DMS53 treated with DMSO at 0.1 percent for 48 hours (cell line): ENCODE results near the gene AFMID.
A peak's percentile ranks its signal among the peaks of the same experiment; 100 is the strongest.

Experiments
- DNase-seq: peaks from one replicate; lab custom pipeline; 2025; ENCODE audit not compliant: unreplicated experiment; lab: John Stamatoyannopoulos, UW

AFMID gene

DNA sequence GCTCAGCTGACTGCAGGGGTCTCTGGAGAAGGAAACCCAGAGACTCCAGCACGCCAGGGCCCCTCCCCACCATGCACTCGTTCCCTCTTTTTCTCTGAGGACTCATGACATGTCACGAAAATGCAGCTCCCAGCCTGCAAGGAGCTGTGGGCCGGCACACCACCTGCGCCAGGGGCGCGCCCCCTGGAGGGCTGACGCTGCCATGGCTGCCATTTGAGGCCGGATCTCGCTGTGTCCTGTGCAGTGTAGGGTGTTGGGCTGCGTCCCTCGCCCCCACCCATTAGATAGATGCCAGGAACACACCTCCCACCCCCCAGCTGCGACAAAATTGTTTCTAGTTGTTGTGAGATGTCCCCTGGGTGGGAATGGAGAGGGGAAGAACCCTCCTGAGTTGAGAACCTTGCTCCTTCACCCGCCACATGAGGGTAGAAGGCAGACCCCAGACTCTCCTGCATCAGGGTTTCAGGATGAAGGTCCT is 10.6 kb upstream of the AFMID start:
- no peak for DNase-seq

DNA sequence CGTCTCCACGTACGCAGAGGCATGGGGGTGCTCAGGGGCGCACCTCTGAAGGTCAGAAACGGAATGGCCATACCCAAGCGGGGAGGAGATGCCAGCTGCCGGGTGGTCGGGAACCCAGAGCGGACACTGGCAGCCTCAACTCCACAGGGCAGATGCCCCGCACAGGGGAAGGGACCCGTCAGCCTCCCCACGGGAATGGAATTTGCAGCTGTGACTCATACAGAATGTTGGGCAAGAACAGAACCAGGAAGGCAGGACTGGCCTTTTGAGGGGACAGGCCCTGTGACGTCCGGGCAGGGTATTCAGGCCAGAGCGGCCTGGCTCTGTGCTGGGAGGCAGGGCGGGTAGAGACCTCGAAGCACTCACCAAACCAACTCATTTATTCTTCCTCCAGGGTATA is 7.8 kb upstream of the AFMID start:
- DNase-seq: no peak

DNA sequence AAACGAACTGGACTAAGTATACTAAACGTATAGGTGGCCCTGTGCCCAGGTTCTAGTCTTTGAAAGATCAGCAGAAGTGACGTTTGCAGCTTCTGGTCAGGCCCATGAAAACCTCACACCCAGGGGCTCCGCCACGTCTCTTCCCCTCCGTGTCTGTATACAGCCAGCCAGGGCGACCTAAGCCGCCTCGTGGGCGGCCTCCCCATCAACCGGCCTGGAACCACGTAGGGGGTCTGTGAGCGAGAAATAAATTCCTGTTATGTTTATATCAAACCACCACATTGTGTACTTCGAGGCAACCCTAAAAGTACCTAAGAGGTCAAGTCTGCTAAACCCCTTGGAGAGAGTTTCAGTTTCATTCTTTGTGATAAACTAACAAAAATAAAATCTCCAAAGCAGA is 7.1 kb upstream of the AFMID start:
- no peak for DNase-seq

DNA sequence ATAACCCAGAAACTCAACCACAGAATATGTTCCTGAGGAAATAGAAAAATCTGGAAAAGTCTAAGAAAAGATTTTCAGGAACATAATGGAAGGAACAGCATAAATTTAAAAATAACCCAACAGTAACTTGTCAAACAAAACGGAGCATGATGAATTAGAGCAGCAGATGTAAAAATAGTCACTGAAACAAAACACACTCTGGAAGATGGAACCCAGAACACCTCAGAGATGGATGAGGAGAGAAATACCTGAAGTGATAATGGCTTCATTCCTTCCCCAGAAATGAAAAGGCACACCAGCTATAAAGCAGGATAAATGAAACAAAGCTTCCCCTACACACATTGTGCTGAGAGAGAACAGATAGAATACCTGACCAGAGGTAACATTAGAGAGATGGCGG is 6.7 kb upstream of the AFMID start:
- no peak for DNase-seq

DNA sequence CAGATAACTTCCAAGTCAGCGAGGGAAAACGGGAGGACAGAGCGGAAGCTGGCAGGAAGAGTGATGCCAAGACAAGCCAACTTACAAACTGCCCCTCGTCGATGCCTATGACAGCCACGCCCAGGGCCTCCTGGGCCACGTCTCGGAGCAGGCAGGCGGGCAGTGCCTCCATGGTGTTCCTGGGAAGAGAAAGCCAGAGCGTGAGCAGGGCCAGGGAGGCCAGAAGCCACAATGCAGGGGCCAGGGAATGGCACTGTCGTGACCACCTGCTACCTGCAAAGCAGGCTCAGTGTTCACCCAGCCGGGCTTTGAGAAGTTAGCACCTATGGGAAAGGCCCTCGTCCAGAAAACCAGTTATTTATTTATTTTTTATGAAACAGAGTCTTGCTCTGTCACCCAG is 4.7 kb upstream of the AFMID start:
- no peak for DNase-seq

DNA sequence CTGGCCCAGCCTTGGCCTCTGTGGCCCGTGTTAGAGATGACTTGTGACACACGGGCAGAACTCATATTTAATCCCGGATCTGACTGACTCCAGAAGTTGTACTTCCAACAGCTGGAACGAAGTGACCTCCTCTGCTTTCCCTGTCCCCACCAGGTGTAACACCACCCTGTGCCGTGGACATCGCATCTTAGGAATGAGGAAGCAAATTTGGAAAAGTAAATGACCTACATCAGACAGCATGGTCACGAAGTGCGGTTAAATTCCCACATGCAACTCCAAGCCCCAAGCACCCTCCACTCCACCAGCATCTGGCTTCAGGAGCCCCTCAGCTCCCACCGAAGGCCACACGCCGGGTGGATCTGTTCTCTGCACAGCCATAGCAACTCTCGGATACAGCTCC is 3.2 kb upstream of the AFMID start:
- no peak for DNase-seq

DNA sequence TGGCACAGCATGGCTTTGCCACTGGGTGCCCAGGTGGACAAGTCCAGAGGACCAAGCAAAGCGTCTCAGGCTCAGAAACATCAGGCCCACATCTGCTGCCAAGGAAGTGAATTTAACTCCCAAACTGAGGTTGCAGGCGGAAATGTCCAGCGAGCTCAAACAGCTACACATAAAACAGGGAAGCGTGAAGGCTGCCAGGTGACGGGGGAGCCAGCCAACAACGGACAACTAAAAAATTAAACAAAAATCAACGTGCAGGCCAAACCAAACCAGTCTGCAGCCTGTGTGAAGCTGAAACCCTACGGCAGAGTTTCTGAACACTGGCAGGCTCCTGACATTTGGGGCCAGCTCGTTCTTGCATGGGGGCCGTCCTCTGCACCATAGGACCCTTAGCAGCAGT is 2.8 kb upstream of the AFMID start:
- no peak for DNase-seq

DNA sequence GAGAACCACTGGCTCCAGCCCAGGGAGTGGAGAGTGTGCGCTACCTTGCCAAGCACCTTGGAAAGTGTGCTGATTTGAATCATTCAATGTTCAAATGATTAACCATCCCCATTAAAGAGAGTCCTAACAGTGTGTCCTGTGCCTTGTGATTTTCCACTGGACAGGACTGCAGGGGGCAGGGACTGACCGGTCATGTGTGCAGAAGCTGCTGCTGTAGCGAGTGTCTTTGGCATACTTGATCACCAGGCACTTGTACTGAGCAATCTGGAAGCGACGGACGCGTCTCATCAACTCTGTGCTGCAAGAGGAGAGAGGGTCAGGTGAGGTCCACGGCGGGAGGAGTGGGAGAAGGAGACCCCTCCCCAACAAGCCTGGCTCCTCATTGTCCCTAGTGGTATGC is 2.3 kb upstream of the AFMID start:
- DNase-seq: no peak

DNA sequence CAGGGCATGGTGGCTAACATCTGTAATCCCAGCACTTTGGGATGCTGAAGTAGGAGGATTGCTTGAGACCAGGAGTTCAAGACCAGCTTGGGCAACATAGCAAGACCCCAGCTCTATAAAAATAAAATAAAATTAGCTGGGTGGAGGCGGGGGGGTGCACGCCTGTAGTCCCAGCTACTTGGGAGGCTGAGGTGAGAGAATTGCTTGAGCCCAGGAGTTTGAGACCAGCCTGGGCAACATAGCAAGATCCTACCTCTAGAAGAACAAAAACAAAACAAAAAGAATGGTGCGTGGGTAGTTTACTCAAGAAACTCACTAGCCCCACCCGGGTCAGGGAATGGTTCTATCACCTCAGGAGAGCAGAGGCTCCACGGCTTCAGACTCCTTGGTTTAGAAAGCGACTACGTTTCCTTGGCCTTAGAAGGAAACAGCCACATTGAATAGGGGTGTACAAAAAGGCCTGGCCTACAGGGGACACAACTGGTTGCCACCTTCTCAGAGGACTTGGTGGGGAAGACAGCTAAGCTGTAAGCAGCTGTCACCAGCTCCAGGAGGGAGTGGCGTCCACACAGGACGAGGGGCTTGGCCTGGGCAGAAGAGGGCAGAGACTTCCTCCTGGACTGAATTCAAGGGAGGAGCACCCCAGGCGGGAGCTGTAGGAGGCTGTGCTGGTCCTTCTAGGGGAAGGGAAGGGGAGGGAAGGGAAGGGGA is 1.0 kb upstream of the AFMID start:
- no peak for DNase-seq

DNA sequence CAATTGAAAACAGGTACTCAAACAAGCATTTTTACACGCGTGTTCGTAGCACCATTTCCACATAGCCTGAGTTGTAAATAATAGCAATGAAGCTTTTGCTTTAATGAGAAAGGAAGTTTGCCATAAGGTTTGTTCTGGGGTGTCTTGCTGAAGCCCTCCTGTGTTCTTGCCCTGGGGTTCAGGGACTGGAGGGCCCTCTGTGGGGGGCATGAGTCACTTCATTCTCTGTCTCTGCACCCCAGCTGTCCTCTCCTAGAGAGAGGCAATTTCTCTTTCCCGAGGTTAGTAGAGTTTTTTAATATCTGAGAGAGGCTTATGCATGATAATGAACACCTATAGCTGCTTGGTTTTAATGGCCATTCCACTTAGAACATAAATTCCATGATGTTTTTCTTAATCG is 9.6 kb downstream of the AFMID start:
- DNase-seq: no peak

DNA sequence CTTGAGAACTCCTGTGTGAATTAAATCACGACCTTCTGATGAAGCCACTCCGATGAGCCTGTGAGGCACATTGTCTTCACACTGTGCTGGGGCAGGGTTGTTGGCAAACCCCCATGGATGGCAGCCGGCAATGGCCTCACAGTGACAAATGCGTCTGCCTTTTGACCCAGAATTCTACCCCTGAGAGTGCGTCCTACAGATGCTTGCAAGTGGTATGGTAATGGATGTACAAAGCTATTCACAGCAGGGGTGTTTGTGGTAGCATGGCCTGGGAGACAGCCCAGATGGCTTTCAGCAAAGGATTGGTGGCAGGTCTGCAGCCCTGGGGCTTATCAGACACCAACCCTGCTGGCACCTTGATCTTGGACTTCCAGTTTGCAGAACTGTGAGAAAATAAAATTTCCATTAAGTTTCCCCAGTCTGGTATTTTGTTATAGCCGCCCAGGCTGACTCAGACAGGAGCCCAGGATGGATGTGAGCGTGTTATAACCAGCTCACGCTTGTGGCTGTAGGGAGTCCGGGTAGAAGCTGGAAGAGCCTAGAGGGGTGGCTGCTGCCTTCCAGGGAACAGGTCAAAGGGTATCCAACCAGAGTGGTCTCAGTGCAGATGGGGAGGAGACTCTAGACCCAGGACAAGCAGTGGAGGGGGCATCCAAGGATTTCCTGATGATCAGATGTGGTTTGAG is 10.1 kb downstream of the AFMID start:
- no peak for DNase-seq

DNA sequence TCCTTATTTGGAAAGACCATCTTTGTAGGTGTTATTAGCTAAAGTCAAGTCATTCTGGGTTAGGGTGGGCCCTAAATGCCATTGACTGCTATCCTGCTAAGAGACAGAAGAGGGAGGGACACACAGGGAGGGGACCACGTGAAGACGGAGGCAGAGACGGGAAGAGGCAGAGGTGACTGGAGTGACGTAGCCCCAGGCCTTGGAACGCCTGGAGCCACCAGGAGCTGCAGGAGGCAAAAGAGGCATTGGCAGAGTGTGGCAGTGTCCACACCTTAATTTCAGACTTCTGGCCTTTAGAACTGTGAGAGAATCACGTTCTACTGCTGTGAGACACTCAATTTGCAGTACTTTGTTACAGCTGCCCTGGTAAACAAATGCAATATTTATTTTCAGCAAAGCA is 13.3 kb downstream of the AFMID start:
- no peak for DNase-seq

DNA sequence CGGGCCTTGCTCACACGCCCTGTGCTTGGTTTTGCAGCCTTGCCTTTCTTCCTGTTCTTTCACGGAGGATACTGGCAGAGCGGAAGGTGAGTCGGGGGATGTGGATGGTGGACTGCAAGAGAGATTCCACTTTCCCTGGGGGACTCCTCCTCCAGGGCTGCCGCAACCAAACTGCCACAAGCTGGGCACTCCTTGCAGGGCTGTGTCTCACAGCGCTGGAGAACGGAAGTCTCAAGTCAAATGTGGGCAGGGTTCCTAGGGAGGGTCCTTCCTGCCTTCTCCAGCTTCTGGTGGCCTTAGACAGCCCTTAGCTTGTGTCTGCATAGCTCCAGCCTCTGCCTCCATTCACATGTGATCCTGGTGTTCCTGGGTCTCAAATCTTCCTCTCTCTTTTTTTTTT is 15.5 kb downstream of the AFMID start:
- no peak for DNase-seq

DNA sequence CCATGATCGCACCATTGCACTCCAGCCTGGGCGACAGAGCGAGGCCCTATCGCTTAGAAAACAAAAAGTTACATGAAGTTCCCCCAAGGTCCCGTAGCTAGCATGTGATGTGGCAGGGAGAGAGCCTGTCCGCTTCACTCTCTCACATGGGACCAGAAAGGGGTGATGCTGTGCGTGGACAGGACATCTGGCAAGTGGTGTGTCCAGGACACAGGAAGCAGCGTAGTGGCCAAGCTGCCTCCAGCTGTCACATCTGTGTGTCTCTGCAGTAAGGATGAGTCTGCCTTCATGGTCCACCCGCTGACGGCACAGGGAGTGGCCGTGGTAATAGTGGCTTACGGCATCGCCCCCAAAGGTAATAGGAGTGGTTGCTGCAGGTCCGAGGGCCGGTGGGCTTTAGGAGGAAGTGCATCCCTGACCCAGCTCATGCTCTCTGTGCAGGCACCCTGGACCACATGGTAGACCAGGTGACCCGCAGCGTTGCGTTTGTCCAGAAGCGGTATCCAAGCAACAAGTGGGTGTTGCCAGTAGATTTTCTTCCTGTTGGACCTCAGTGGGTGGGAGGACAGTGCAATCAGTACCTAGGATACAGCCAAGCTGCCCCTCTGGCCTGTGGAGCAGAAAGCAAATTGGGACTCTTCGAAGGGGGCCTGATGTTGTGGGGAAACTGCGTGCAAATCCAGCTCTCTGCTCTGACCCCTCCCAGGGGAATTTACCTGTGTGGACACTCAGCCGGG is 17.4 kb downstream of the AFMID start:
- DNase-seq: no peak

DNA sequence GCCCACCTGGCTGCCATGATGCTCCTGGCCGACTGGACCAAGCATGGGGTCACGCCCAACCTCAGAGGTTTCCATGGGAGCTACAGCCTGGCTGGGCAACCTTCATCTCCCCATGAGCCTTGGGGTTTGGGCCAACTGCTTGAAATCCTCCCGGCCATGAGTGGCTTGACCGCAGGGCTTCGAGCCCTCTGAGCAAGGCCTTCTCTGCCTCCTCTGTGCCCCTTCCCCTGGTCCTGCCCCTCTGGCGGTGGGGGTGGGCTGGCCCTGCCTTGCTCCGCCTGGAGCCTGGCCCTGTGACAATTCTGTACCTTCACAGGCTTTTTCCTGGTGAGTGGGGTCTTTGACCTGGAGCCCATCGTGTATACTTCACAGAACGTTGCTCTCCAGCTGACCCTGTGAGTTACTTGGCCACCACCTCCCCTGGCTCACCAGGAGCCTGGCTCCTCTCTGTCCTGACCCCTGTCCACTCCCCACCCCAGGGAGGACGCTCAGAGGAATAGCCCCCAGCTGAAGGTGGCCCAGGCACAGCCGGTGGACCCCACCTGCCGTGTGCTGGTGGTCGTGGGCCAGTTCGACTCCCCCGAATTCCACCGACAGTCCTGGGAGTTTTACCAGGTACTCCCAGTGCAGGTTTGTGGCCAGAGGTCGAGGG is 18.1 kb downstream of the AFMID start:
- DNase-seq: no peak

DNA sequence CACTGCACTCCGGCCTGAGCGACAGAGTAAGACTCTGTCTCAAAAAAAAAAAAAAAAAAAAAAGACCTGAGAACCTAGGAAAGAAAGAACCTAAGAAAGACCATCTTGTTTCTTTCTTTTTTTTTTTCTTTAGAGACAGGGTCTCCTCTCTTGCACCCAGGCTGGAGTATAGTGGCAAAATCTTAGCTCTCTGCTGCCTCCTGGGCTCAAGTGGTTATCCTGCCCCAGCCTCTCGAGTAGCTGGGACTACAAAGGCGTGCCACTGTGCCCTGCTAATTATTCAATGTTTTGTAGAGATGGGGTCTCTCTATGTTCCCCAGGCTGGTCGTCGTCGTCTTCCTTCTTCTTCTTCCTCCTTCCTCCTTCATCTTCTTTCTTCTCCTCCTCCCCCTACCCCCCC is 19.1 kb downstream of the AFMID start:
- no peak for DNase-seq

DNA sequence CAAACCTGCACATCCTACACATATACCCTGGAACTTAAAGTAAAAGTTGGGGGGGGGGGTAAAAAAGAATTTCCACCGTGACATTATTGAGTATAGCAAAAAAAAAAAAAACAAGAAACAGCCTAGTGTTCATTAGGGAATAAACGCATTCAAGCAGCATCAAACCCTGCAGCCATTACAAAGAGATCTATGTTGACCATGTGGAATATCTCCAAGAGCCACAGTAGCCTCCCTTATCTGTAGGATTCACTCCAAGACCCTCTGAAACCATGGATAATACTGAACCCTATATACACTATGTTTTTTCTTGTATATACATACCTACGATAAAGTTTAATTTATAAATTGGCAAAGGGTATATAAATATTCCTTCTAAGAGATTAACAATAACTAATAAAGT is 21.3 kb downstream of the AFMID start:
- no peak for DNase-seq

DNA sequence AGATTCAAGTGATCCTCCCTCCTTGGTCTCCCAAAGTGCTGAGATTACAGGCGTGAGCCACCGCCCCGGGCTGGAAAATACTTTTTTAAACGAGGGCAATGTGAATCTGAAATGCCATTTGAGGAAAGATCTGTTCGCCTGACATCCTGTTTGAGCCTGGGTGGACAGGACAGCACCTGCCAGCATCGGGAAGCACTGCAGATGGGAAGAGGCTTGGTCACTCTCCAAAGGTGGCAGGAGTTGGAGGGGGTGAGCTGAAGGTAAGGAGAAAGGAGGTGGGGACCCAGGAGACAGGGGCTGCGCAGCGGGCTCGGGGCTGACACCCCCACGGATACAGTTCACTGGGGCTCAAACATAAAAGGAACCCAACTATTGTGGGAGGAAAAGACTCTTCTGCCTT is 22.9 kb downstream of the AFMID start:
- DNase-seq: no peak

DNA sequence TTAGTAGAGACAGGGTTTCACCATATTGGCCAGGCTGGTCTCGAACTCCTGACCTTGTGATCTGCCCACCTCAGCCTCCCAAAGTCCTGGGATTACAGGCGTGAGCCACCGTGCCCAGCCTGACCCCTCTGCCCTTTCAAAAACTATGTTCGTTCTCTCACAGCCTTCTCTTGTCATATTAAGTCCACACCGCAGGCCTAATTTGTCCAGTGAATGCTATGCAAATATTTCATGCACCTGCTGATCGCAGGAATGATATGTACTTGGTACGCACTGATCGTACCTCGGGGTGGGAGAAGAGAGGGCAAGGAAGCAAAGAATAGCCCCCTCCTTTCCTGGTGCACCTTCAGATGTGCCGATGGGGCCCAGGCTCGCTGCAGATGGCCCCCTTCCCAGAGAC is 23.9 kb downstream of the AFMID start:
- no peak for DNase-seq

DNA sequence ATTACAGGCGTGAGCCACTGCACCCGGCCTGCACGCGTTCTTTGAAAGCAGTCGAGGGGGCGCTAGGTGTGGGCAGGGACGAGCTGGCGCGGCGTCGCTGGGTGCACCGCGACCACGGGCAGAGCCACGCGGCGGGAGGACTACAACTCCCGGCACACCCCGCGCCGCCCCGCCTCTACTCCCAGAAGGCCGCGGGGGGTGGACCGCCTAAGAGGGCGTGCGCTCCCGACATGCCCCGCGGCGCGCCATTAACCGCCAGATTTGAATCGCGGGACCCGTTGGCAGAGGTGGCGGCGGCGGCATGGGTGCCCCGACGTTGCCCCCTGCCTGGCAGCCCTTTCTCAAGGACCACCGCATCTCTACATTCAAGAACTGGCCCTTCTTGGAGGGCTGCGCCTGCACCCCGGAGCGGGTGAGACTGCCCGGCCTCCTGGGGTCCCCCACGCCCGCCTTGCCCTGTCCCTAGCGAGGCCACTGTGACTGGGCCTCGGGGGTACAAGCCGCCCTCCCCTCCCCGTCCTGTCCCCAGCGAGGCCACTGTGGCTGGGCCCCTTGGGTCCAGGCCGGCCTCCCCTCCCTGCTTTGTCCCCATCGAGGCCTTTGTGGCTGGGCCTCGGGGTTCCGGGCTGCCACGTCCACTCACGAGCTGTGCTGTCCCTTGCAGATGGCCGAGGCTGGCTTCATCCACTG is 27.0 kb downstream of the AFMID start, which contains the start of gene BIRC5:
TSS of gene BIRC5 (plus strand) at position 238 of the 690 bp plus-strand sequence. CDS start at position 302, 64 bp downstream.
- DNase-seq: peak; percentile 75

DNA sequence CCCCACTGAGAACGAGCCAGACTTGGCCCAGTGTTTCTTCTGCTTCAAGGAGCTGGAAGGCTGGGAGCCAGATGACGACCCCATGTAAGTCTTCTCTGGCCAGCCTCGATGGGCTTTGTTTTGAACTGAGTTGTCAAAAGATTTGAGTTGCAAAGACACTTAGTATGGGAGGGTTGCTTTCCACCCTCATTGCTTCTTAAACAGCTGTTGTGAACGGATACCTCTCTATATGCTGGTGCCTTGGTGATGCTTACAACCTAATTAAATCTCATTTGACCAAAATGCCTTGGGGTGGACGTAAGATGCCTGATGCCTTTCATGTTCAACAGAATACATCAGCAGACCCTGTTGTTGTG is 27.5 kb downstream of the AFMID start:
- no peak for DNase-seq
